Skeletal muscle tissue (tissue), 4 donors: ENCODE data around the gene DRC3. TPM values are rescaled to one million over a fixed set of nuclear protein-coding genes. Genes with fewer than 3 reads are reported as not detected.

Experiments
- H3K27ac ChIP-seq: one replicate; pipeline ENCODE4 v1.7.0; 2013; ENCODE audit warnings: mild to moderate bottlenecking, low read depth, low read length, inconsistent platforms
- H3K27me3 ChIP-seq, 3 donors: one replicate each; pipeline ENCODE4 v1.7.0; 2013; ENCODE audit warnings: low read length in 3 of 3; ENCODE audit not compliant: control insufficient read depth in 3 of 3, insufficient read depth in 3 of 3
- H3K36me3 ChIP-seq, 3 donors: one replicate each; pipeline ENCODE4 v1.7.0; 2013; ENCODE audit warnings: low read length in 3 of 3; ENCODE audit not compliant: control insufficient read depth in 3 of 3, insufficient read depth in 3 of 3
- H3K4me1 ChIP-seq, 3 donors: one replicate each; pipeline ENCODE4 v1.7.0; 2013; ENCODE audit warnings: low read length in 3 of 3, mild to moderate bottlenecking in 3 of 3; ENCODE audit not compliant: control insufficient read depth in 3 of 3, insufficient read depth in 3 of 3
- H3K4me3 ChIP-seq, 3 donors: one replicate each; pipeline ENCODE4 v1.7.0; 2013; ENCODE audit warnings: low read length in 3 of 3
- H3K9ac ChIP-seq, 3 donors: one replicate each; pipeline ENCODE4 v1.7.0; 2013; ENCODE audit warnings: low read length in 3 of 3, mild to moderate bottlenecking in 3 of 3, moderate library complexity in 2 of 3, low read depth in 1 of 3
- H3K9me3 ChIP-seq, 3 donors: one replicate each; pipeline ENCODE4 v1.7.0; 2013; ENCODE audit warnings: low read length in 3 of 3; ENCODE audit not compliant: control insufficient read depth in 3 of 3
- total RNA-seq: library from RNA; depleted of rRNA; stranded (reverse); fragments of >200 nt; gene quantifications from one replicate; pipeline ENCODE4 v1.2.3, GENCODE V29; 2014
- donor health status: Osteomylitis.

Gene DRC3
- total RNA-seq, 1 donor from 2014 or later: 1.0 TPM

- Histone ChIP-seq H3K36me3 (peaks cover 2 to 15% (median 4%) of the 10 kb centered on the region in 3 donors), H3K9ac (peak overlapping the region in 1 of 3 donors; percentile 40), H3K4me3 (no peak overlapping the region), H3K9me3 (no peaks in the 10 kb centered on the region), H3K27ac (peak overlapping the region; percentile 34), H3K27me3 (no peaks in the 10 kb centered on the region), H3K4me1 (peaks cover 25 to 42% (median 26%) of the 10 kb centered on the region in 3 donors)
Observed at GRCh38 chr17:18027280-18027679, 54.6 kb downstream of the DRC3 start.

- H3K9me3 ChIP-seq: no peaks in the 10 kb centered on the region
- H3K4me1 ChIP-seq: peaks cover 31 to 52% (median 34%) of the 10 kb centered on the region in 3 donors
- H3K4me3 ChIP-seq: peak overlapping the region in 1 of 3 donors; percentile 41
- H3K36me3 ChIP-seq: peaks cover 2 to 15% (median 4%) of the 10 kb centered on the region in 3 donors
- H3K9ac ChIP-seq: peak overlapping the region in 2 of 3 donors; percentile 29 to 57
- H3K27me3 ChIP-seq: no peaks in the 10 kb centered on the region
- H3K27ac ChIP-seq: peak overlapping the region; percentile 34
Observed at GRCh38 chr17:18028114-18028951, 55.7 kb downstream of the DRC3 start.

DNA sequence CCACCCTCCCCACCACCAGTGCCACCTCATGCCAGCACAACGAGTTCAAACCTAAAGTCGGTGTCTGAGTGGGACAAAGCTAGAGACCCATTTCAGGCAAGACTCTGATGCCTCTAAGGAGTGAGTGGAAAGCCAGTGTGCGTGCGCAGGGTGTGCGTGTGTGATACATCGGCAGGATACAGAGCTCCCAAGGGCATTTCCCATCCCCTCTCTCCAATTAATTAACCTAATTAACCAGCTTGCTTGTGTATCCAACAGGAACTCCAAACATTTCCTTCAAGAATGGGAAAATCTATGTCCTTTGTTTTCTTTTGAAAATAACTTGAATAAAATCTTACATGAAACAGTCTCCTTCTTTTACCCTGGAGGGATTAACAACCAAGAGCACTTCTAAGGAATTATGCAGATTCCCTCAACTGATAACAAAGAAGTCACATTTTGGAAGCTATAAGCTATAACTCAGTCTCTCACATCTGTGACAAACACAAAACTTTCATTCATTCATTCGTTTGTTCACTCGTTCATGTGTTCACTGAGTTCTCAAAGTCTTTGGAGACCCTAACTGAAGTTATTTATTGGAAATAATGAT lies 56.4 kb downstream of the DRC3 start:
- Histone ChIP-seq H3K27ac (peak overlapping the region; percentile 34), H3K4me1 (peaks cover 33 to 52% (median 34%) of the 10 kb centered on the region in 3 donors), H3K4me3 (peak overlapping the region in 1 of 3 donors; percentile 23), H3K9me3 (no peaks in the 10 kb centered on the region), H3K9ac (peak overlapping the region in 1 of 3 donors; percentile 57), H3K27me3 (no peaks in the 10 kb centered on the region), H3K36me3 (peaks cover 2 to 11% (median 4%) of the 10 kb centered on the region in 3 donors)

GRCh38 chr17:18031955-18032354 lies 59.3 kb downstream of the DRC3 start:
- Histone ChIP-seq H3K36me3 (no peaks in the 10 kb centered on the region), H3K9me3 (no peaks in the 10 kb centered on the region), H3K27ac (peak overlapping the region; percentile 37), H3K27me3 (no peaks in the 10 kb centered on the region), H3K4me3 (no peak overlapping the region), H3K4me1 (peaks cover 28 to 39% (median 30%) of the 10 kb centered on the region in 3 donors), H3K9ac (peak overlapping the region in 1 of 3 donors; percentile 40)

DNA sequence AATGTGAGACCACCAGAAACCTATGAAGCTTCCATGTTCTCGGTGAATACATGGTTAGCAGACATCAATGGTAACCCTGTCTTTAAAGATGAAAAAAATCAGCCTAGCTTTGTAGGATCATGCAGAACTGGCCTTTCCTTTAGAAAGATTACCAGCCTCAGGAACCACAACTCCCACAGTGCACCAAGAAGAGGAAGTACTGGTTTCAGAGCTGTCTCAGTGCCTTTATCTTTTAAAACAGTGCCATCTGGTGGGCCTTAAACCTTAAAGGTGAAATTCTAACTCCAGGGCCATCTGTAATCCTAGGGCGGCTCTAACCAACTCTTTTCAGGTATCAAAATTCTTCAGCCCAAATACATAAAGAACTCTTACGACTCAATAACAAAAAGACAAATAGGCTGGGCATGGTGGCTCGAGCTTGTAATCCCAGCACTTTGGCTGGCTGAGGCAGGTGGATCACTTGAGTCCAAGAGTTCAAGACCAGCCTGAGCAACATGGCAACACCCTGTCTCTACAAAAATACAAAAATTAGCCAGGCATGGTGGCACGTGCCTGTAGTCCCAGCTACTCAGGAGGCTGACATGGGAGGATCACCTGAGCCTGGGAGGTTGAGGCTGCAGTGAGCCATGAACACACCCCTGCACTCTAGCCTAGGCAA lies 60.9 kb downstream of the DRC3 start:
- Histone ChIP-seq H3K4me1 (peaks cover 24 to 34% (median 28%) of the 10 kb centered on the region in 3 donors), H3K27ac (no peak overlapping the region), H3K4me3 (no peak overlapping the region), H3K36me3 (no peaks in the 10 kb centered on the region), H3K27me3 (no peaks in the 10 kb centered on the region), H3K9me3 (no peaks in the 10 kb centered on the region), H3K9ac (peak overlapping the region in 1 of 3 donors; percentile 9)

- H3K9me3 ChIP-seq: no peaks in the 10 kb centered on the region
- H3K27ac ChIP-seq: no peak overlapping the region
- H3K27me3 ChIP-seq: no peaks in the 10 kb centered on the region
- no peak overlapping the region for H3K9ac ChIP-seq
- H3K4me3 ChIP-seq: no peak overlapping the region
- peaks cover 27 to 39% (median 33%) of the 10 kb centered on the region in 3 donors for H3K4me1 ChIP-seq
- no peaks in the 10 kb centered on the region for H3K36me3 ChIP-seq
Observed at GRCh38 chr17:18035704-18036103, 63.0 kb downstream of the DRC3 start.

GRCh38 chr17:18037486-18037885 lies 64.8 kb downstream of the DRC3 start:
- Histone ChIP-seq H3K4me1 (peaks cover 31 to 45% (median 32%) of the 10 kb centered on the region in 3 donors), H3K9me3 (no peaks in the 10 kb centered on the region), H3K9ac (no peak overlapping the region), H3K27ac (no peak overlapping the region), H3K4me3 (no peak overlapping the region), H3K36me3 (no peaks in the 10 kb centered on the region), H3K27me3 (no peaks in the 10 kb centered on the region)

DNA sequence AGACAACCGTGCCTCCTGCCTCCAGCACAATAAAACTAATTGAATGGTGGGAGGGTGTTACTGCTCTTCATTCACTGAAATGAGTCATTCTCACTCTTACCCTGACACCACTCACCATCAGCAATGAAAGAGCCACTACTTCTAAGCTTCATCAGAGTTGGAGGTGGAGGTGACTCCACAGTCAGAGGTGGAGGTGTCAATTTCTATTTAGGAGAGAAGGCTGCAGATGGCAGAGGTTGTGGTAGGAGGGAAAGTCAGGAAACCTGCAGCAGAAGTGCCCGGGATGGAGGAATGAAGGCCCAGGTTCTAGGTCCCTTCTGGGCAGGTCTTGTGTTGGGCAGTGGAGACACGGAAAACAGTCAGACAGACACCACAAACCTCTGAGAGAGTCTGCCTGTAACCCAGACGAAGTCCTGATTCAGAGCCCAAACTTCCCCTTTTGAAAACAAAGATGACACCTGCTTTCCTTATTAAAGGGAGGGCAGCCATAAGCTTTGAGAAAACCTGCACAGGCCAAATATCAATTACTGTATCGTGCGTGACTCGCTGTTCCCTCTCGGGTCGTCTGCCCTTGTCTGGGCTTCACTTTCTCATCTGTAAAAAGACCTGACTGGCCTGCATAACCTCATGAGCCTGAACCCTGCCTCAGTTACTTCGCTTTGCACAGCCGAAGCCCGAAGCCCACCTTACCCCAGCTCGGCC lies 65.6 kb downstream of the DRC3 start:
- Histone ChIP-seq H3K27ac (peak overlapping the region; percentile 83), H3K4me1 (peaks cover 27 to 45% (median 29%) of the 10 kb centered on the region in 3 donors), H3K36me3 (peaks cover 0 to 2% (median 0%) of the 10 kb centered on the region in 3 donors)

DNA sequence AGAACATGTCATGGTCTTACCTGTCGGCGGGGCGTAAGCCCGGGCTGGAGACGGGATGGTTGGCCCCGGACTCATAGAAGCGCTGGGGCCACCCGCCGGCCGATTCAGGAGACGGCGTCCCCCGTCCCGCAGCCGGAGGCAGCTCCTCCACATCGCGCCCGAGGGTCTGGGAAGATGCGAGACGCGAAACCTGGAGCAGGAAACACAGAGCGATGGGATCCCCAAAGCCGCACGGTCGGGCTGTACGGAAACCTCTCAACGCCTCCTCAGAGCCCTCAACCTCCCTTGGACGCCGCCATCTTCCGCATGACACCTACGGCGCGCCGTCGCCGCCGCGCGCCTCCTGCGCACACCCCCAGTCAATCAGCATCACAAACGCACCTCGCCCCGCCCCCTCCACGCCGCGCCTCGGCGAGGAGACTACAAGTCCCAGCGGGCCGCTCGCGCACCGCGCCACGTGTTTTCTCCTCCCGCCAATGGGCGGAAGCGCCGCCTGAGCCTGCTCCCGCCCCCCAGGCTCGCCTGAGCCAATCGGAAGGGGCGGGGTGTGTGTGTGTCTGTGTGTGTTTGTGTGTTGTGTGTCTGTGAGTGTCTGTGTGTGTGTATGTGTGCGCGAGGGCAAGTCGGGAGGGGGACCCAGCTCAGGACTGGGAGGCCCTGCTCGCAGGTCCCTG lies 66.3 kb downstream of the DRC3 start, which contains the start of the genes ATPAF2 and GID4:
Gene ATPAF2 (minus strand): TSS at position 308 of the 674 bp plus-strand sequence. CDS start 155 bp downstream, at position 153.
Gene GID4 (plus strand): TSS at position 548 of the 674 bp plus-strand sequence. CDS start 57 bp downstream, at position 605.
- peaks cover 0 to 2% (median 0%) of the 10 kb centered on the region in 3 donors for H3K36me3 ChIP-seq
- H3K9ac ChIP-seq: peak within 1 kb of the TSS; percentile 85 to 95 (median 91)
- no peaks in the 10 kb centered on the region for H3K27me3 ChIP-seq
- peak within 1 kb of the TSS; percentile 92 to 96 (median 96) for H3K4me3 ChIP-seq
- peaks cover 26 to 49% (median 31%) of the 10 kb centered on the region in 3 donors for H3K4me1 ChIP-seq
- H3K9me3 ChIP-seq: no peaks in the 10 kb centered on the region
- H3K27ac ChIP-seq: peak within 1 kb of the TSS; percentile 83

More for the DNA sequence above, 65.6 kb downstream of the DRC3 start:
- H3K9ac ChIP-seq: peak overlapping the region; percentile 81 to 95 (median 91)
- peak overlapping the region; percentile 92 to 96 (median 96) for H3K4me3 ChIP-seq
- H3K27me3 ChIP-seq: no peaks in the 10 kb centered on the region
- no peaks in the 10 kb centered on the region for H3K9me3 ChIP-seq
